NCI-H128 (cell line): ENCODE measurements around the gene GNAL.
A peak's percentile ranks its signal among the peaks of the same experiment; 100 is the strongest.

Experiments used
- DNase-seq: peaks from one replicate; lab custom pipeline; 2025; ENCODE audit not compliant: unreplicated experiment; lab: John Stamatoyannopoulos, UW

GNAL gene

DNA sequence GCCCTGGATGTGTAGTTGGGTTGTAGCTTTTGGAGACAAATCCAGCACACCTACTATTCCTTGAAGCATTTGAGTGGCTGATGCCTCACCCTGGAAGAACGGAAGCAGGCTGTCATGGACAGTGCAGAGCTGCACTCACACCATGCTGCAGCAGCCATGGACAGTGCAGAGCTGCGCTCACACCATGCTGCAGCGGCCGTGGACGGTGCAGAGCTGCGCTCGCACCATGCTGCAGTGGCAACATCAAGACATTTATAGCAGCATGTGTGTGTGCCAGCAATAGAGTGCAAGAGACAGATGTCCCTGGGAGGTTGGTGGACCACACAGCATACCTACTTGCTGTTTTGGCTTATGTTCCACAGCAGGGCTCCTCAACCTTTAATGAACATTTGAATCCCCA, 30.6 kb downstream of the GNAL start:
- no peak for DNase-seq

DNA sequence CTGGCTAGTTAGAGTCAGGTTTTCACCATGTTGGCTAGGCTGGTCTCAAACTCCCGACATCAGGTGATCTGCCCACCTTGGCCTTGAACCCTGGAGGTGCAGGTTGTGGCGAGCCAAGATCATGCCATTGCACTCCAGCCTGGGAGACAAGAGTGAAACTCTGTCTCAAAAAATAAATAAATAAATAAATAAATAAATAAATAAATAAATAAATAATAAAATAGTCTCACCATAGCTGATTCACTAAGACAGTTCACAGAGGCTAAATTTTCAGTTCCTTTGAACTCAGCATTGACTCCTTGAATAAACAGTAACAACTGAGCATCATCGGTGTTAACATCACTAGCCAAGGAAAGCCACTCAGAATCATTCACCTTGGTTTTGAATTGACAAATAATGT, 32.7 kb downstream of the GNAL start:
- no peak for DNase-seq

DNA sequence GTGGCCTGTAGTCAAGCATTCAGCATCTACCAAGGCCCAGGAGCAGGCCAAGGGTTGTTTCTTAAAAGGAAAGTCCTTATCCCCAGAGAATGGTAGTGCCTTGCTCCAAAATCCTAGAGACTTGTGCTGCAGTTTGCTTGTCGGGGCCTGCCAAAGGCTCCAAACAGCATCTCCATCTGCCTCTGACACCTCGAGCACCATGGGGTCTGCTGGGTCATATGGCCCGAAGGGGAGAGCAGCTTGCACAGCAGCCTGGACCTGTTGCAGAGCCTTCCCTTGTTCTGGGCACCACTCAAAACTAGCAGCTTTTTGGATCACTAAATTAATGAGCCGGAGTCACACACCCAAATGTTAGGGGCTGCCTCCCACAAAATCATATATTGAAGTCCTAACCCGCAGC, 35.7 kb downstream of the GNAL start:
- DNase-seq, result no peak

DNA sequence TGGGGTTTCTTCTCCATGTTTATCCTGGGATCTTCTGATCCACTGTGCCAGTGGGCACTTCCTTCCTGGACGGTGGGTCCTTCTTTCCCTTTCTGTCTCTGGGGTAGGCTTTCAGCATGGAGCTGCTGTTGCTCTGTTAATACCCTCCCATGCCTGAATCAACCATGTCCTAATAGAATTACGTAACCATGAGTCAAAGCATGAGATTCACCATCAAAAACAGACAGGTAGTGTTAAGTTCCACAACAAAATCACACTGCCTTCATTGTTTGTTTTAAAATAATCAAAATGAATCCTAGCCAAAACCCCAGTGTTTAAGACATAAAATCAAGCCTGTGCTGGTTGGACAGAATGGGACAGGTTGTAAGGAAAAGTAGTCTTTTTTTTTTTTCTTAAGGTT, 37.5 kb downstream of the GNAL start:
- DNase-seq, result no peak

DNA sequence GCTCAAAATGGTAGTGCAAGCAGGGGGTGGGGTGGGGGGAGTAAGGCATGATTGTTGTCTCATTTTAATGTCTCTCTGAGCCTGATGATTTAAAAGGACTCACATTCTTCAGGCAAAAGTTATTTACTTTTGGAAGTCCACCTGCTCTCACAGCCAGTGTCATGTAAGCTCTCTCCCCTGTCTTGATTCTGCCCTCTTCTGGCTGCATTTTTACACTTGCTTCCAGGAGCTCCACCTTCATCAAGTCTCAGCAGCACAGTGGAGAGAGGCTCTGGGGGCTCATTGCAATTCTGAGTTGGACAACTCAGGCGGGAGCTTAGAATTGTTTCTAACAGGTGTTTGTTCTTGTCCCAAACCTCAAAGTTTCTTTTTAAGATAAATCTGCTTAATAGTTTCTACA, 39.2 kb downstream of the GNAL start:
- DNase-seq, result no peak

DNA sequence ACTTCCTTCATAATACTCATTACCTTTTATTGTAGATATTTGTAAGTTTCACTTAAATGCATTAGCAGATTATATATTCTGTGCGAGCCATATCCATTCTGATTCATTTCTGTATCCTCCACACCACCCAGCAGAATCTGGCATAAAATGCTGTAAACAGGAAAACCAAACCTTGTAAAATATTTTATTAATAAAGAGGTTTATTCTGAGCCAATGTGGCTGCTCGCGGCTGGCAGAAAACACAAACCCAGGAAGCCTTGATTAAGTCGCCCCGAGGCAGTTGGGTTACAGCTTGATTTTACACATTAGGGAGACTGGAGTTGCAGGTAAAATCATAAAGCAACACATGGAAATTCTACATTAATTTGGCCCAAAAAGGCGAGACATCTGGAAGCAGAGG, 40.5 kb downstream of the GNAL start:
- DNase-seq, result no peak

DNA sequence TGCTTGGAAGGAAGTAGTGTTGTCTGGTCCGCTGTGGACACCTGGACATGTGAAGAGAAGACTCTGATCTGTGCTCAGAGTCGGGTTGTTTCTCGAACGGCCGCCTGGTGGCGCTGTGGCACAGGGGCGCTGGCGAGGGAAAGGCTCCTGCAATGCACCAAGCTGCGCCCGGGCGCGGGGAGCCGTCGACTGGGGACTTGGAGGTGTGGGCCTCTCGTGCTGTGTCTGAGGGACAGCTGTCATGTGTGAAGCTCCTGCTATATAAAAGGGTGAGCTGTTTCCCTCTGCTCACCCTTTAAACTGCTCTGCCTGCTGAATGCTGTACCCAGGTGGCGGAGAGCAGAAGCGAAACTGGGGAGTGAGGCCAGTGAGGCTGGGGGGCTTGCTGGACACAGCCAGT, 44.0 kb downstream of the GNAL start:
- DNase-seq, result peak; percentile 39

DNA sequence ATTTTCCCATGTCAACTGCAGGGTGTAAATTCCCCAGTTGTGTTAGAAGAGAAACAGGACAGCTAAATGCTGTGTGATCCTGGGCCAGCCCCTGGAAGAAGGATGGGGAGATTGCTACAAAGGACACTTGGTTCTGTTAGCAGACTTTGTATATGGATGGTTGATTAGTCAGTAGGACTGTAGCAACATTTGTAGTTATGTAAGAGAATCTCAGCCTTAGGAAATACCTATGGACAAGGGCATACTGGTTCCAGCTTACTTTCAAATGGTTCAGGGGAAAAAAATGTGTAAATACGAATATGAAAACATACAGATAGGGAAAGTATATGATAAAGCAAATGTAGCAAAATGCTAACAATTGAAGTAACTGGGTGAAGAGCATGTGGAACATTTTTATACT, 47.6 kb downstream of the GNAL start:
- no peak for DNase-seq

DNA sequence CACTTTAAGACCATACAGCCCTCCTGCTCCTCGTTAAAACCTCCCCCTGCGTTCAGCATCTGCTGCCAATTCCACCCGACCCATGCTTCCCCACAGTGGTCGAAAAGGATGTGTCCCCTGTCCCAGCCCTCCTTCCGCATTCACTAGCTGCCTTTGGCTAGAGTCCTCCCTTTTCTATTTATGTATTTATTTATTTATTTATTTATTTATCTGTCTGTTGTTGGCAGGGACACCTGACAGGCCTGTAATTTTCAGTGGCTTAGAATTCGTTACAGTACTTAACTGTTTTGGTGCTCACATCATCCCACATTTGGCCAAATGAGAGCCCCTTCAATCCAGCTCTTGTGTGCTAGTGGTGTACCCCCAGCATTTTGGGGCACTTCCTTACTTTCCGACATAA, 50.8 kb downstream of the GNAL start:
- DNase-seq, result no peak

DNA sequence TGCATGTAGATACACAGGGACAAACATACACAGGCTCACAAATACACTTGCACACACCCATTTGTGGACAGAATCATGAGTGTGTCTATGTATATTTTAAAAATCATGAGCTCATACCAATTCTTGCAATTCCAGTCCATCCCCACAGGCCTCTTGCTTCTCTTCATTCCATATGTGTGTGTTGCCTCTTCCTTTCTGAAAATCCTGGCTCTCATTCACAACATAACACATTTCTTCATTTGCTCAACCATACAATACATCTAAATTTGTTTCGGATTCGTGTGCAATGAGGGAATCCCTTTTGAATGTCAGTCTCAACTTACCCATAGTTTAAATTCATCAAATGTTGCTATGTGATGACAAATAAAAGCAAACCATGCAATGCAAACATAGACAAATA, 51.4 kb downstream of the GNAL start:
- no peak for DNase-seq

DNA sequence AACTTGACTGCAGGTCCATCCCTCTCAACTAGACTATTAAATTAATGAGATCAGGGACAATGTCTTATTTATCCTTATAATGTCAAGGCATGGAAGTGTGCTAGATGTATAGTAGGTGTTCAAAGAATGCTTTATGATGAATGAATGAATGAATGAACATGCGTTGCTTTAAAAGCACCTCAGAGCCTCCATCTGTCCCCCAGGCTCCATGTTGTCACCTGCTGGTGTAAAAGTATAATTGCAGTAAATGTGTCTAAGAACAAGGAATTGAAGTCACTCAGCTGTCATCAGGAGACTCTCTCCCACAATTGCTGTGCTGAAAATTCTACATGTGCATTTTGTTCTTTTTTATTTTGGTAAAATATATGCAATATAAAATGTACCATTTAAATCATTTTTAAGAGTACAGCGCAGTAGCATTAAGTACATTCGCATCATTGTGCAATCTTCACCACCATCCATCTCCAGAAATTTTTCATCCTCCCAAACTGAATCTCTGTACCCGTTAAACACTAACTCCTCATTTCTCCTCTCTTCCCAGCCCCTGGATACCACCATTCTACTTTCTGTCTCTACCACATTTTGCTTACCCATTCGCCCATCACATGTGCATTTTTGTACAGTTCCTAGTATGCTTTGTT, 52.6 kb downstream of the GNAL start:
- DNase-seq, result no peak

DNA sequence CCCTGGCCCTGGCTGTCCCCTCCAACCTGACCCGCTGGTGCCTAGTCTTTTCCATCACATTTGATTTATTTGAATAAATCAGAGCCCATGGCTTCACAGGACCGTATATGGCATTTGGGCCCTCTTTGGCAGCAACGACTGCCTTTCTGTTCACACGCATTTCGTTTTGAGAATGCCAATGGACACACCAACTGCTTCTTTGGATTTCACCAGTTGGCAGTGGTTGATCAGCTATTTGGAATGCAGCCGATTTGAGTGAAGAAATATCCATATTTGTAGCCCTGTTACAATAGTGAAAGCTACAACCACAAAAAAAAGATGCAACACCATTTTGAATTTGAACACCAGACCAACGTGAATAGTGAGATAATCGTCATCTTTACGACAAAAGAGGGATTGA, 56.5 kb downstream of the GNAL start:
- no peak for DNase-seq

DNA sequence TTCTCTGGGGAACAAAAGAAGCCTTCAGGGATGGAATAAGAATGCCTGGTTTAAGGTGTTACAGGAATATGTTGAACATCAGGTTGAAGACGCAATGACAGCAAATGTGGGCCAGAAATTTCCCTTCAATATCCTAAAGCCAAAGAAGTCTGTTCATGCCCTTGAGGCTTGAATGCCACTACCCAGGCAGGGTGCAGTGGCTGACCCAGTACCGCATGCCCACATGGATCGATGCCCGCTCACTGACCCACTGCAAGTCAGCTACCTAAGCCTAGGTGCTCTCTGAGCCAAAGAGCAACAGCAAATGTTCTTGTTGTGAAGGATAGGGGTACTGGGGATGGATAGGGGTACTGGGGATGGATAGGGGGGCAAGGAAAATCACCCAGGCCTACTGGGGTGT, 58.2 kb downstream of the GNAL start:
- DNase-seq, result no peak

DNA sequence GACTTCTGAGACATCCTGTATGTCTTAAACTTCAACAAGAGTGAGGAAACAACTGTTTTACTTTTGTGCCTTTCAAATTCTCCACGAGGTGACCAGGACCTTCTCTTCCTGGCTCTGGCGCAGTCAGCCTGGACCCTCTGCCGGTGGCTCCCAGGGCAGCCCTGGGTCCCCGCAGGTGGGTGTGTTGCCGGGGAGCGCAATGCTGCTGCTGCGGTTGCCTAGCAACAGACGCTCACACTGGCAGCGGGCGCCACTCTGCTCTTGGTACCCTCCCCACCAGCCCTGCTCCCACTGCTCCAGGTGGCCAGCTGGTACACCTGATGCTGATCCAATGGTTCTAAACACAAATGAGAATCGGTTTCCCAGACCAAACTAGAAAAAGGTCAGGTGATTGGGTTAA, 58.7 kb downstream of the GNAL start:
- DNase-seq, result peak; percentile 67

DNA sequence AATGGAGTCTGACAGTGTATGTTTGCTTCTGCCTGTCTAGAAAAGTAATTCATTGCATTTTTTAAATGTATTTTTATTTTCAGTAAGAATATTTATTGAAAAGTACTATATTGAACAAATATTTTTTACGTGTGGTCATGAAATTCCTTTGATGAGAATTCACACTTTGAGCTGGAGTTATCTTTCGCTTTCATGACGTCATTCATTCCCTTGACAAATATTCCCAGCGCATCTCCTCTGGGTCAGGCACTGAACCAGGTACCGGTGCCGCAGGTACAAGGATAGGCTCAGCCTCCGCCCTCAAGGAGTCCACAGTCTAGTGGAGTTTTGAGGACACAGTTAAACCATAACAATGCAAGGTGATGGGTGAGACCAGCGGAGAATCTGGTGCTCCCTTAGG, 60.2 kb downstream of the GNAL start:
- DNase-seq, result no peak

DNA sequence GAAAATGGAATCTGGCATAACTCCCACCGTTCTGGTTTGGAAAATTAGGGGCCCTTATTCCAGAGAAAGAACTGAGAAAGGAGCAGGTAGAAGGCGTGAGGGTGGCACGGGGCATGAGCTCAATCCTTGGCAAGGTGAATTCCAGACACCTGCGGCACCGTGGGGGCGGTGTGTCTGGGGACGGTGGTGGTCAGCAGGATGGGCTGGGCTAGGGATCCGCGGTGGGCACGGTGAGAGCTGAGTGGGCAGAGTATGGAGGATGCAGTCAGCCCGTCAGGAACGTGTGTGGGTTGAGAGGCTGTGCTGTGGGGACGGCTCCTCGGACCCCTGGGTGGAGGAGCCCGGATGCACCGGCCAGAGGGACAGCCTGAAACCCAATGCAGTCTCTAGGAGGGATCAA, 61.1 kb downstream of the GNAL start:
- no peak for DNase-seq

DNA sequence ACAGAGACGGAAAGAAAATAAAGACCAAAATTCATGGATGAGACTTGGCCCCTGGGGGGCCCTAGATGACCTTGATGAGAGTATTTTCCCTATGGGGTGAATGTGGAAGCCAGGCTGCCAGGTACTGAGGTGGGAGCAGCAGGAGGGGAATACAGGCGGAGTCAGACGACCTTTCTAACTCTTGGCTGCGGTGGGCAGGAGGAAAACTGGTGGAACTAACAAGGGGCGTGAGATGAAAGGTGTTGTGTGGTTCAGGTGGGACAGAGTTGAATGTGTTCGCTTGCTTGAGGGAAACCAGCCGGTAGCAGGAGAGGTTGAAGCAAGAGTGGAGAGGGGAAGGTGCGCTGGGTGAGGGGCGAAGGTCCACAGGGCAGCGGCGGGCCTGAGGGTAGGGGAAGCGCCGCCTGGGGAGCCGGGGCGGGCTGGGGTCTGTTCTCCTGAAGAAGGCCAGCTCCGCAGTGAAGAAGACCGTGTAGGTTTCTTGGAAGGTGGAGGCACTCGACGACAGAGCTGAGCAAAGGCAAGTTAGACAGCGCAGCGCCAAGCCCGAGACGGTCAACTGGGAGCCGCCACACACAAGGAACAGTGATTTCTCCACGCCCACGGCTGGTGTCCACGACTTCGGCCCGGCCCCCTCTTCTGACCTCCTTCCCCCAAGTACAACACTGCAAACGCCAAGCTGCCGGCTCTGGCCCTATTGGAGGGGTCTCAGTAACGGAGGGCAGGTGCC, 61.7 kb downstream of the GNAL start:
- no peak for DNase-seq

DNA sequence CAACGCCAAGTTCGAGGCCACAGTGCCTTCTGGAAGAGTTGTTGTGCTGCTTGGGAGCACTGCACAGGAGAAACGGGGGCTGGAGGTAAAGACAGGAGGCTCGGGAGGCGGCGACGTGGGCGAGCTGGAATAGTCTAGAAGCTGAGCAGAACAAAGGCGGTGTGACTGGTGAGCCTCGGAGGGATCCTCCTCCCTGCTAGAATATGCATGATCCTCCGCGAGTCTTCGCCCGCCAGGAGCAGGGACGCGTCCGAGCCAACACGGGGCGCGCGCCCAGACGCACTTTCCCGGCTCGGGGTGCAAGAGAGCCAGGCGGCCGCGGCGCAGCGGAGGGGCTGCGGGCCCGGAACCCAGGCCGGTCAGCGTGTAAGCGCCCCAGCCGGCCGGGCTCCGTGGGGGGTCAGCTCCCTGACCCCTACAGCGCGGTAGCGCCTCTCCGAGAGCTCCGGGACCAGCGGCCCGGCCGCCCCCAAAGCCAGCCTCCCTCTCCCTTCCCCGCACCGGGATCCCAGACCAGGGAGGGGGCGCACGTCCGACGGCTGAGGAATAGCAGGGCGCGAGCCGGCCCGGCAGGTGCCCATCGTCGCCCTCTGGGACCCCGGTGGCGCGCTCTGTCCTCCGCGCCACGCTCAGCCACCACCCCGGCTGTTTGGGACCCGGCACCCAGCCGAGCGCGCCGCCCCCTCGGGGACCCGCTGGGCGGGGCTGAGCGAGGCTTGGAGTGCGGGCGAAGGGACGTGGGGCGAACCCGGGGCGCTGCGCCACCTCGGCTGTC, 62.5 kb downstream of the GNAL start:
- DNase-seq, result no peak

DNA sequence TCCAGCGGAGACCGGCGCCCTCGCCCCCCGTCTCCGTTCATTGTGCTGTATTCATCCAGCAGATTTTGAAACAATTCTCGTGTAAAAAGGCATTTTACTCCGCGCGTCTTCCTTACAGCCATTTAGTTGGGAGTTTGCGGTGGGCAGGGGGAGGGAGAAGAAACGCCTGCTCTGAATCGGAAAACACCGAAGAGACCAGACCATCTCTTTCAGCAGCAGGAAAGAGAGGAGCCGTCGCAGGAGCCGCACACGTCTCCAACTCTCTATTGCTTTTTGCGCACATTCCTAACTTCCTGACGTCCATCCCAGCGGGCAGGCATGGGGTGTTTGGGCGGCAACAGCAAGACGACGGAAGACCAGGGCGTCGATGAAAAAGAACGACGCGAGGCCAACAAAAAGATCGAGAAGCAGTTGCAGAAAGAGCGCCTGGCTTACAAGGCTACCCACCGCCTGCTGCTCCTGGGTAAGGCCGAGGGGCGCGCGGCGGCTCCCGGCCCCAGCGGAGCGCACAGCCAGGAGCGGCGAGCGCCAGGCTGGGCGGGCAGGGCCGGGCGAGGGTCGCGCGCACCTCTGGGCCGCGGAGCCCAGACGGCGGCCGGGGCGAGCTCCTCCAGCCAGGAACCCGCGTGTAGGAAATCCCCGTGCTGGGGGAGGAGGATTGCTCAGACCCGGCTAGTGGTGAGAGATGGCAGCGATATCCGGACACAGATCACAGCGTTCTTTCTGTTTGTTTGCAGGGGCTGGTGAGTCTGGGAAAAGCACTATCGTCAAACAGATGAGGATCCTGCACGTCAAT, 63.2 kb downstream of the GNAL start:
- no peak for DNase-seq

DNA sequence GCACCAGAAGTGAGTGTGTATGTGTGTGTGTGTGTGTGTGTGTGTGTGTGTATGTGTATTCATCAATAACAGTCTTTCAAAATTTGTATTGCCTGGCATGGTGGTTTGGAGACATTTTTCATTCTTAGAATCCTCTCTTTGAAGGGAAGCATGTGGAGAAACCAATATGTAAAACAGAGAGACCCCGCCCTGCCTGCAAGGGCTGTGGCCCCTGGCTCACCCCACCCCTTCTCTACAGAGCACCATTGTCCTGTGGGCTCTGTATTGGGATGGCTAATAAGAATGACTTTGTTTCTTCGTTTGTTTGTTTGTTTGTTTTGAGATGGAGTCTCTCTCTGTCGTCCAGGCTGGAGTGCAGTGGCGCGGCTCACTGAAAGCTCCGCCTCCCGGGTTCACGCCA, 65.9 kb downstream of the GNAL start:
- DNase-seq, result no peak

DNA sequence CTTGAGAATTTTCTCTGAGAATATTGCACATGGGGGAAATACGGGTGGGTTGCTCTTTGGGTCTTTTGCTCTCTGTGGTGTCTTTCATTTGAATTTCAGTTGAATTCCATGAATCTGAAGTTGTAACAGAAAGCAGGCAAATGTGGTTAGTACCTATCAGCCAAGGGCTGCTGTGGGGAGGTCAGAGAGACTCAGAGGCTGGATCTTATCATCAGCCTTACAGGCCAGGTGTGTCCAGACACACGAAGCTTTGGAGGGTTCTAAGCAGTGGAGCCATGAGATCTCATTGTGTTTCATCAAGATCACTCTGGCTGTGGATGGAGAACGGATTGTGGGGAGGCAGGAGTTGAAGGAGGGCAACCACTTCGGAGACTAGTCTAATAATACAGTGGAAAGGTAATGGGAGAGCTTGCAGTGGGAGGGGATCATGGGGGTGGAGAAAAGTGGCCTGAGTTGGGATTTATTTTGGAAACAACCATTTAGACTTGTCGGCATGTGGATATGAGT, 68.1 kb downstream of the GNAL start:
- no peak for DNase-seq
